ENCODE results near the gene UMODL1.

UMODL1 gene

GRCh38 chr21:42088658-42089057 lies 17.5 kb downstream of the UMODL1 start:
- H3K27ac ChIP-seq = no peak overlapping the region
- no peak for TF ChIP-seq ZFX (IDR thresholded peaks at IDR 0.05)
- no peak for TF ChIP-seq CTCF (conservative IDR thresholded peaks at IDR 0.05)

GRCh38 chr21:42089093-42089631 lies 18.0 kb downstream of the UMODL1 start:
- TF ChIP-seq CTCF (conservative IDR thresholded peaks at IDR 0.05) (no peak), ZFX (IDR thresholded peaks at IDR 0.05) (no peak)
- no peak overlapping the region for H3K27ac ChIP-seq

- no peak for TF ChIP-seq CTCF (conservative IDR thresholded peaks at IDR 0.05)
- TF ChIP-seq ZFX (IDR thresholded peaks at IDR 0.05) = no peak
- H3K27ac ChIP-seq = no peak overlapping the region
Measured at GRCh38 chr21:42089665-42090310, 18.7 kb downstream of the UMODL1 start.

GRCh38 chr21:42091899-42092508 lies 20.9 kb downstream of the UMODL1 start:
- TF ChIP-seq ZFX (IDR thresholded peaks at IDR 0.05) = no peak
- no peak for TF ChIP-seq CTCF (conservative IDR thresholded peaks at IDR 0.05)
- H3K27ac ChIP-seq = no peak overlapping the region

- H3K27ac ChIP-seq = no peak overlapping the region
- TF ChIP-seq ZFX (IDR thresholded peaks at IDR 0.05) (no peak), CTCF (conservative IDR thresholded peaks at IDR 0.05) (no peak)
Measured at GRCh38 chr21:42092771-42093170, 21.7 kb downstream of the UMODL1 start.

GRCh38 chr21:42093186-42093585 lies 22.1 kb downstream of the UMODL1 start:
- TF ChIP-seq CTCF (conservative IDR thresholded peaks at IDR 0.05) (no peak), ZFX (IDR thresholded peaks at IDR 0.05) (no peak)
- H3K27ac ChIP-seq = no peak overlapping the region

GRCh38 chr21:42093991-42094421 lies 22.9 kb downstream of the UMODL1 start:
- H3K27ac ChIP-seq = no peak overlapping the region
- TF ChIP-seq CTCF (conservative IDR thresholded peaks at IDR 0.05) (no peak), ZFX (IDR thresholded peaks at IDR 0.05) (no peak)
